ENCODE results near the gene ASPDH. TPM values are rescaled to one million over a fixed set of nuclear protein-coding genes. Genes with fewer than 3 reads are reported as not detected.

The ASPDH gene
- total and polyA plus RNA-seq, 2 of the 4 experiments (the other 2 are of a cell fraction): not detected

- Histone ChIP-seq H3K4me3 (ENCODE audit: insufficient read depth, low read depth, low read length) (no peak overlapping the region), H4K8ac (ENCODE audit: low read depth in 2 of 2, low read length in 2 of 2) (no peak overlapping the region), H3K18ac (ENCODE audit: low read depth, low read length) (no peak overlapping the region), H3K56ac (ENCODE audit: extremely low read depth, insufficient read depth, low read length) (no peak overlapping the region), H3K36me3 (ENCODE audit: control insufficient read depth, insufficient read depth, low read length) (peaks cover 26% of the 10 kb centered on the region), H3K9ac (ENCODE audit: low read depth, low read length) (no peak overlapping the region), H4K91ac (ENCODE audit: insufficient read depth, low read depth, low read length) (no peak overlapping the region), H4K20me1 (ENCODE audit: insufficient read depth, low read length) (peaks cover 10% of the 10 kb centered on the region), H2AFZ (replicated peaks; ENCODE audit: low read length, poor library complexity) (no peak overlapping the region), H3K9me1 (ENCODE audit: insufficient read depth, low read length) (peaks cover 3% of the 10 kb centered on the region; the same call in 1 of the 2 replicates), H4K5ac (ENCODE audit: low read depth, low read length) (no peak overlapping the region), H3K4me2 (ENCODE audit: low read depth, low read length) (no peak overlapping the region), H3K14ac (replicated peaks; ENCODE audit: low read depth, low read length) (no peak overlapping the region), H2BK20ac (ENCODE audit: low read depth, low read length) (no peak overlapping the region), H2AK9ac (replicated peaks; ENCODE audit: low read depth, low read length, poor library complexity) (no peak overlapping the region), H3K9me3 (ENCODE audit: control insufficient read depth, insufficient read depth, low read length) (no peaks in the 10 kb centered on the region; the same call in 1 of the 2 replicates), H2BK15ac (ENCODE audit: low read depth, low read length) (no peak overlapping the region), H3K4ac (ENCODE audit: low read depth, low read length) (no peak overlapping the region), H3K23ac (ENCODE audit: low read depth, low read length) (no peak overlapping the region), H3K27me3 (ENCODE audit: control insufficient read depth, insufficient read depth, low read length) (0 out of 2 replicates have a peak, but pooled peaks cover 3% of the 10 kb centered on the region), H3K27ac (ENCODE audit: insufficient read depth, low read length) (no peak overlapping the region), H2BK5ac (ENCODE audit: low read depth, low read length, poor library complexity, severe bottlenecking) (no peak overlapping the region), H3K4me1 (ENCODE audit: control insufficient read depth, insufficient read depth, low read length) (0 out of 2 replicates have a peak, but pooled peaks cover 2% of the 10 kb centered on the region), H3K79me1 (ENCODE audit: low read depth in 1 of 2, low read length in 2 of 2) (peaks cover 13 to 20% of the 10 kb centered on the region in 2 experiments), H2BK120ac (ENCODE audit: low read depth, low read length) (no peak overlapping the region), H2AK5ac (ENCODE audit: low read depth, low read length) (no peak overlapping the region)
- in situ Hi-C loops (cut with MboI; ENCODE audit: low sequenced_read_pairs): no loop called here
- ATAC-seq (ENCODE audit: low read depth) (no peak), DNase-seq (no peak)
- ChIA-PET POLR2A (ENCODE audit: unreplicated experiment) (no interaction called here), CTCF (no interaction called here)
- dilution Hi-C loops (cut with HindIII; ENCODE audit: low sequenced_read_pairs, unreplicated experiment): no loop called here
- WGBS, 2 experiments (ENCODE audit: extremely low coverage in 2 of 2, insufficient read length in 1 of 2): 78% methylated on average over 8 of the region's 16 CpGs; no CpG with 5 or more reads in 1 of the 2 experiments
- intact Hi-C loops (cut with micrococcal nuclease): no loop called here
- no TSS peak for BruUV-seq (replicated peaks)
- TF ChIP-seq USF2 (IDR thresholded peaks at IDR 0.05; ENCODE audit: low read depth, low read length): no peak
- no peak for TF ChIP-seq POLR2A (IDR thresholded peaks at IDR 0.05; ENCODE audit: low read depth, low read length)
- no peak for TF ChIP-seq SMC3 (IDR thresholded peaks at IDR 0.05; ENCODE audit: low read depth, low read length)
- TF ChIP-seq MAZ (IDR thresholded peaks at IDR 0.05; ENCODE audit: borderline replicate concordance, low read depth, low read length): no peak
- TF ChIP-seq RAD21 (IDR thresholded peaks at IDR 0.05; ENCODE audit: low read length): no peak
Measured at GRCh38 chr19:50482271-50482855, 31.4 kb downstream of the ASPDH start.
